Hematopoietic multipotent progenitor cell treated with erythropoietin and hydrocortisone succinate and interleukin-3 and kit ligand, for 8 days (in vitro differentiated cells): ENCODE data around the gene ST6GALNAC6.
A peak's percentile ranks its signal among the peaks of the same experiment; 100 is the strongest.

ENCODE experiments used
- DNase-seq: peaks from one replicate; pipeline ENCODE4 v3.0.0-alpha.2; 2015

The ST6GALNAC6 gene

DNA sequence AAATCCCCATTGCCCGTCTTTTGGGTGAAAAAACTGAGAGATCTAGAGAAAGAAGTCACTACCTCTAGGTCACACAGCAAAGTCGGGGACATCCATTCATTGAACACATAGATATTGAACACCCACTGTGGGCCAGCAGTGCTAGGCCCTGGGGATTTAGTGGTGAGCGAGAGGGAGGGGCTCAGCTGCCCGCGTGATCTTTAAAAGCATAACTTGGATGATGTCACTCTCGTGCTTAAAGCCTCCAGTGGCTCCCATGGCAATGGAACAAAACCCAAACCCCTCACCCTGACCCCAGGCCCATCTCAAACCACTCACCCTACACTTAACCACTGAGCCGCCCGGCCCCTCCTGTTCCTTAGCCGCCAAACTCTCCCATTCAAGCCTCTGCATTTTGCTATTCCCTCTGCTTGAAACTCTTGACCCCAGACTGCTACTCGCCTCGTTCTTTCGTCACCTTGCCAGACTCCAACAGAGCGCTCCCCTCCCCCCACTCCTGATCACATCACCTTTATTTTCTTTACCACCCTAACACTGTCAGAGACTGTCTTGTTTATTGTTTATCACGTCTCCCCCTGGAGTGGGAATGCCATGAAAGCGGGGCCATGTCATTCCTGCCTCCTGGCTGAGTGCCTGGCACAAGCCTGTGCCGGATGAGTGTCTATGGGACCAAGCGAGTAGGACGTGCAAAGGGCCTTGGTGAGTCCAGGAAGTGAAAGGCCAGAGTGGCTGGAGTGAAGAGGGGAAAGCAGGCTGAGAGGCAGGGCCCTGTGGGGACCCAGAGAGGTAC, 31.9 kb upstream of the ST6GALNAC6 start:
- no peak for DNase-seq

DNA sequence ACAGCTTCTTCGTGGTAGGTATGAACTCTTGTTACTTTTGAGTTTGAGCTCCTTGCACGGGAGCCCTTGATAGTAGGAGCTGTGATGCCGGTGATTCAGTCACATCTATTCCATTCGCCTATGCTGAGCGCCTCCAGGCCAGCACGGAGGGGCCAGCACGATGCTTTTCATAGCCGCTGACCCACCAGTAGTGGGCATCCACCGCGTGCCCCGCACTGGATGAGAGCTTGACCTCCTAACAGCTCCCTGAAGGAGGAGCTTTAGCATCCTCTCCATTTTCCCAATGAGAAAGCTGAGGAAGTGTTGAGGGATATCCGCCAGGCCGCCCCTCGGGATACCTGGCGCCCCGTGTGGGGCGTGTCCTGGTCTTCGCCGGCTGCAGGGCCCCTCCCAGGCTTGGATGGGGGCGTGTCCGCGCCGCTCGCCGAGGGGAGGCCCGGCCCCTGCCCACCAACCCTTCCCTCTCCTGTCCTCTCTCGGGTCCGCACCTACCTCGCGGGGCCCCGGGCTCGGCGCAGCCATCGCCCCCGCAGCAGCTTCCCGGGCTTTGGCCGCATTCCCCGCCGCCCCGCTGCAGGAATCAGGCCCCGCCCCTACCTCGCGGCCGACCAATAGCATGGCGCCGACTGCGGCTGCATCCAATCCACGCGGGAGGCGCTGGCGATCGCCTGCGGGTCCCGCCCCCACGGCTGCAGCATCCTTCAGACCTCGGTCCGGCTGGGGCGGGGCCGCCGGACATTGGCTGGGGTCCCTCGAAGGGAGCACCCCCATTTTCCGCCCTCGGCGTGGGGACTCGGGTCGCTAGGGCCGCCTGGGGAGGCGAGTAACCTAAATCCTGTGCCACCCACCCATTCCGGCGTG, 31.1 kb upstream of the ST6GALNAC6 start, which contains the start of gene PIP5KL1:
Gene PIP5KL1 (minus strand): TSS at position 547 of the 861 bp plus-strand sequence. CDS start 25 bp downstream, at position 522.
- DNase-seq: peak; percentile 68

DNA sequence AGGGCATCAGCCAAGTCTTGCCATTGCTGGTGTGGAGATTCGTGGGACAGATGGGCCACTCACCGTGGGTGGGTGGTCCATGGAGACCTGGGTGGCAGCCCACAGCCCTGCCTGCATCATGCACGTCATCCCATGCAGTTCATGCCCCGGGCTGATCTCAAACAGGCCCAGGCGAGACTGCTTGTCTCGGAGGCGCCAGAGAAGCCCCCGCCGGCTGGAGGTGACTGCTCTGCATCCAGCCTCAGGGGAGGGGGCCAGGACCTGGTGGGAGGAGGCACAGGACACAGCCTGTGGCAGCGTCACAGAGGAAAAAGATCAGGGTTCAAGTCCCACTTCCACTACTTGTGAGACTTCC, 30.2 kb upstream of the ST6GALNAC6 start:
- DNase-seq: no peak

DNA sequence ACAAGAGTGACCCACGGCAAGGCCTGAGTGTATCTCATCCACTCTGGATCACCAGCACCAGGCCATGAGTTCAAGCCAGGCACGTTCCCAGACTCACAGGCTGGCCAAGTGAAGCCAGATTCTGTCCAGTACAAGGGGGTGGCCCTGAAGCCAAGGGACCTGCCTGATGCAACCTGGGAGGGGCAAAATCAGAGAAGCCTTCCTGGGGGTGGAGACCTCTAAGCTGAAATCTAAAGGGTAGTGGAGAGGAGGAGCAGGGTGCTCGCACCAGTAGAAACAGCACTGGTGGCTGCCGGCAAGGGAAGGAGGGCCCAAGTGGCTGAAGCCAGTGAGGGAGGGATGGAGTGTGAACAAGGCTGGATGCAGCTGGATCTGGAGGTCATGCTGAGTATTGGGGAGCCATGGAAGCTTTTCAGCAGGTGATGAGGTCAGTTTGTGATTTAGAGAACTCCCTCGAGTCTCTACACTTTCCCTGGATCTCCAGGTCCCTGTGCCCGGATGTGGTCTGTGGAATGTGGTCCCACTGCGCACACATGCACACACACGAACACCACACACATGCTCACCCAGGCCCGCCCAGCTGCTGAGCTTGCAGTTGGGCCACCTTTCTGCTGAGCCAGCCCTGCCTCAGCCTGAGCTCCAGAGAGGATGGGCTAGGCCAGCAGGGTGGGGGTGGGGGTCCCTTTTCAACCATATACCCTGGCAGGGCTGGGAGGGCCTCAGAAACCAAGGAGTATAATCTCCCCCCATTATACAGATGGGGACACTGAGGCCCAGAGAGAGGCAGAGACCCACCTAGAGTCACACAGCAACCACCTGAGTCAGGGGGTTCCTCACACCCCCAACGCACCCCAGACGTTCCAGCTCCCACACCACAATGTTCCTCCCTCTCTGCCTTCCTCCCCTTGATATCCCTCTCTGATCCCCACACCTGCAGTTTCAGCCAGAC, 29.5 kb upstream of the ST6GALNAC6 start:
- no peak for DNase-seq

DNA sequence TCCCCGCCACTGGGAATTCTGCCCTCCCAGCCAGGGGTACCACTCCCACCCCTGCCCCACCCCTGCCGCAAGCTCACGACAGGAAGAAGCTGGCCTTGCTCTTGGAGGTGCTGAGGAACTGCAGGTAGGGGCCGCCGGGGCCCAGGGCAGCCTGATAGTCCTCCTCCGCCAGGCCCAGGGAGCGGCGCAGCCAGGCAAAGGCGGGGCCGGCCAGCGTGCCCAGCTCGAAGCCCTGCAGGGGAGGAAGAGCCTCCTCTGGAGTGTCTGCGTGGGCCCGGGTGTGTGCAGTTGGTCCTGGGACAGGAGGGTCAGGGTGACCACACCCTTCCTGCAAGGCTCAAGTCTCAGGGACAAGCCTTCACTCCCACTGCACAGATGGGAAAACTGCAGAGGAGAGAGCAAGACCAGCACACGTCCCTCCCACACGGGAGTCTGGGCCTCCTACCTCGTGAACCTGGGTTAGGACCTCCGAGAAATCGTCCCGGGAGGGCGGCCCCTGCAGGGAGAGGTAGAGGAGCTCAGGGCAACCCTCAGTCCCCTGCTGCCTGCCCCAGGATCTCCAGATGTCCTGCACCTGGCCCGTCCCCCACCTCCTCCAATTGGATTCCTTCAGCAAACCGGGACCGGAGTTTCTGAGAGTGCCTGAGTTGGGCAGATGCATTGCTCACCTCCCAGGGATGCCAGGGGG, 28.7 kb upstream of the ST6GALNAC6 start:
- DNase-seq: no peak

DNA sequence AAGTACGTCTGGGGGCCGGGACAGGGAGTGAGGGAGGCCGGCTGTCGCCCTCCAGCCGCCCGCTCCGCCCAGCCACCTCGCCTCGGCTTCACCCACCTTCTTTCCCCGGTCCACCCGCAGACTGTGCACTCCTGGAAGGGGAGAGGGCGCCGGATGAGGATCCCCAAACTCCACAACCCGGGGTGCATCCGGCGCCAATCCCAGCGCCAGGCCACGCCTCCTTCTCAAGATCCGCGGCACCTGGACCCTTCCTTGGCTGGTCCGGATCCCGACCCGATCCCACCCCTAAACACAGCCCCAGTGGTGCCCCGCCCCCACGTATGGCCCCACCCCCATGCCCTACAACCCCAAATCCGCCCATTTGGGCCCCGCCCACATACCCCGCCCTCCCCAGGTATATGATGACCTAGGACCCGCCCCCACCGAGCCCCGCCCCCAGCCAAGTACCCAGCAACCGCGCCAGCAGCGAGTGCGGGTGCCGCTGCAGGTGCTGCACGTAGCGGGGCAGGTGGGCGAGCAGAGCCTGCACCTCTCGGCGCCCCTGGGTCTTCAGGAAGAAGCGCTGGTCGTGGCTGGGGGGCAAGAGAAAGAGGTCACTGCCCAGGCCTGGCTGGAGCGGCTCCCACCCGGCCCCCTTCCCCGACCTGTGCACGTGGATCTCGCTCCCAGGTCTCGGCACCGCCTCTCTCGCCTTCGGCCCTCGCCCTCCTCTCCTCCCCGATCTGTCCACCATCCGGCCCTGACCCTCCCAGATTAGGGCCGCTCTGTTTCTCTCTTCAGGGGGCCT, 28.0 kb upstream of the ST6GALNAC6 start:
- no peak for DNase-seq

DNA sequence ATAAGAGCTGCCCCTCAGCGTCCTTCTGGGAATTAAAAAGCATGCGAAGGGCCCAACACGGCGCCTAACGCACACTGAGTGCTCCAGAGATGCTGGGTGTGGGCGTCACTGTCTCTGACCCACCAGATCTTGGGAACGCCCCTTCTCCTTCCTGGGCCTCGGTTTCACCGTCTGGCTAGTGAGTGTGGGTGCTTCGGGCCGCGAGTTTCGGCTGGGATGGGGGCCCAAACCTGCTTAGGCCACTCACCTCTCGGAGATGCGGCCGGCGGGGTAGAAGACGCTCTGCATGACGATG, 27.4 kb upstream of the ST6GALNAC6 start:
- DNase-seq: no peak

DNA sequence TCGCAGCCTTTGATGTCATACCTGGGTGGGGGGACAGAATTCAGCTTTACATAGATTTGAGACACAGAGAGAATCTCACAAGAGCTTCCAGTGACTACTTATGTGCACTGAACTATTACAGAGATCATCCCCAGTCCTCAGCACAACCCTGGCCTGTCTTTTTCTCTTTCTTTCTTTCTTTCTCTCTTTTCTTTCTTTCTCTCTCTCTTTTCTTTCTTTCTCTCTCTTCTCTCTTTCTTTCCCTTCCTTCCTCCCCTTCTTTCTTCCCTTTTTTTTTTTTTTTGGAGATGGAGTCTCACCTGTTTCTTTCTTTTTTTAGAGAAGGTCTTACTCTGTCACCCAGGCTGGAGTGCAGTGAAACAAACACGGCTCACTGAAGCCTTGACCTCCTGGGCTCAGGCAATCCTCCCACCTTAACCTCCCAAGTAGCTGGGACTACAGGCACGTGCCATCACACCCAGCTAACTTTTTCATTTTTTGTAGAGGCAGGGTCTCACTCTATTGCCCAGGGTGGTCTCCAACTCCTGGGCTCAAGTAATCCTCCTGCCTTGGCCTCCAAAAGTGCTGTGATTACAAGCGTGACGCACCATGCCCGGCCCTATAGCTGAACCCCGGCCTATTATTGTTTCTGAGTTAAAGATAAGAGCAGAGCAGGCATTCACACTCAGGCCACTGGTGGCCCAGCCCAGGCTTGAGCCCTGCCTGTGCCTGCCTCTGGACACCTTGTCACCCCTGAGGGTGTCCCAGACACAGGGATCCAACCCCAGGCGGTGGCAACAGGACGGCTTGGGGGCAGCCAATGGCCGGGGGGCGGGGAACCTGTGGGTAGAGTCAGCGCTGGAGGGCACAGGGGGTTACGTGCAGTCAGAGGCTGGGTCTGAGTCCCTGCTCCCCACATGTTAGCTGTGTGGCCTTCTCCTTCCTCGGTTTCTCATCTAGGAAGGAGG, 26.8 kb upstream of the ST6GALNAC6 start:
- DNase-seq: no peak

DNA sequence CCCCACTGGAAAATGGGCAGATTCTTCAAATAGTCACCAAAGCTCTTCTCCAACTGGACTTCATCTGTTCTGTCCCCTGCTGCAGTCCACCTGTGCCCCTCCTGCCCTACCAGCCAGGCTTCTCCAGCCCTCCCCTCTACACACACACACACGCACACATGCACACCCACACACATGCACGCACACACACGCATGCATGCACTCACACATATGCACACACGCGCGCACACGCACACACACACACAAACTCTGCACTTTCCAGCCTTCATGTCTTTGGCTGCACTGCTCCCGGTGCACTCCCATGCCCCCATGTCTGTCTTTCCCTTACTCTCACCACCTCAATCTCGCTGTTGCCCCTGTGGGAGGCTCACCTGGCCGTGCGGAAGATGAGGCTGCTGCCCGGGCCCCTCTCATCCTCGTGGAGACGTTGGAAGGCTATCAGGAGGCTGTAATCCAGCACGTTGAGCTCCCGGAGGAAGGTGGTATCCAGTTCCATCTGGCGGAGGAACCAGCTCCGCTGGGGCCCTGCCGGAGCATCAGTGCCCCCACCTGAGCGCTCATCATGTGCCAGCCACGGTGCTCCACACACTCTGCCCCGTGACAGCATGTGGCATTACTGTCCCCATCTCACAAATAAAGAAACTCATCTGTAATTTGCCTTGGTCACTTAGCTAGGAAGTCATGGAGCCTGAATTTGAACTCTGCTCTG, 25.5 kb upstream of the ST6GALNAC6 start:
- DNase-seq: no peak

DNA sequence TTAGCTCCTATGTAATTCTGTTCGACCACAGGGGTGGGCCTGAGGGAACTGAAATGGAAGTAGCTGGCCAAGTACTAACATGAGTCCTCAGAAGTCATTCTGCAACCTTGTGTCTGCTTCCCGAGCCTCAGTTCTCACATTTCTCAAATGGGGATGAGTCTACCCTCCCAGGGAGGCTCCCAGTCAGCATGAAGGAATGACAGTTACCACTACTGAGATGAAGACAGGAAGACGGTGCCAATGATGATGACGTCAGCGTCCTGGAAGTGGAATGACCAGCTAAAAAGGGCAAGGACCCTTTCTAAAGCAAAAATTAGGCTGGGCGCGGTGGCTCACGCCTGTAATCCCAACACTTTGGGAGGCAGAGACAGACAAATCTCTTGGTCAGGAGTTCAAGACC, 24.4 kb upstream of the ST6GALNAC6 start:
- DNase-seq: no peak

DNA sequence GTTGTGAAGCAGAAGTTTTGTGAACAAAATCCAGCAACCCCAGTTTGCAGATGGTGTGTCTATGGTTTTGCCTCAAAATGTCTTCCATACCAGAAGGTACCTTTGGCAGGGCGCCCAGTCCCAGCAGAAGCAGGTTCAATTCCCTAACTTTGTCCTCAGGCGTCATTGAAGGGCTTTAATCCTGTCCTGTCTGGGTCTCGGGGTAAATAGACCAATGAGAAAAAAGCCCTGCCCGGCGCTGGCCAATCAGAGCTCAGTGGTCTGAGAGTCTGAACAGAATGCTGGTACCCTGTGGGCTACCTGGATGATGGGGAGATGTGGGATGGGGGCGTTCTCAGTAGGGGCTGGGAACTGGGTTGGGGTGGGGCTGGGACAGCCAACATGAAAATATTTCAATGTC, 23.6 kb upstream of the ST6GALNAC6 start:
- DNase-seq: peak; percentile 1

DNA sequence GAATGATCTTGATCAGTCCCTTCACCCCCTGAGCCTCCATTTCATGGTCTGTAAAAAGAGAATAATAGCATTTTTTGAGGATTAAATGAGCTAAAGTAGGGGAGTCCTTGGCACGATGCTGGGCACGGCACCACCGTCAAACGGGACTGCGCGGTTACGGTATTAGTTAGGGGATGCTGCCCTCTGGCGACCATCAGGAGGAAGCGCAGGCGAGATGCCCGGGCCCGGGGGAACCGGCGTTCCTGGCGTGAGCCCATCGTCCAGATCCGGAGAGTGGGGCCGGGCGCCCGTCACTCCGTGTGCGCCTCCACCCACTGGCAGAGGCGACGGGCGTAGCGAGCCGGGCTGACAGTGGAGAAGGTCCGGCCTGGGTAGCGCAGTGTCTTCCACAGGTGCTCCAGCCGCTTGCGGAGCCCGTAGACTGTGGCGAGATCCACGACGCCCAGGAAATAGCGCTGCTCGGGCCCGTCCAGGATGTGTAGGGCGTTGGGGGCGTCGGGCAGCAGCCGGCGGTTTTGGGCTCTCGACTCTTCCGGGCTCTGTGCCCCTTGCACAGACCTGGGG, 22.2 kb upstream of the ST6GALNAC6 start:
- peak; percentile 61 for DNase-seq

DNA sequence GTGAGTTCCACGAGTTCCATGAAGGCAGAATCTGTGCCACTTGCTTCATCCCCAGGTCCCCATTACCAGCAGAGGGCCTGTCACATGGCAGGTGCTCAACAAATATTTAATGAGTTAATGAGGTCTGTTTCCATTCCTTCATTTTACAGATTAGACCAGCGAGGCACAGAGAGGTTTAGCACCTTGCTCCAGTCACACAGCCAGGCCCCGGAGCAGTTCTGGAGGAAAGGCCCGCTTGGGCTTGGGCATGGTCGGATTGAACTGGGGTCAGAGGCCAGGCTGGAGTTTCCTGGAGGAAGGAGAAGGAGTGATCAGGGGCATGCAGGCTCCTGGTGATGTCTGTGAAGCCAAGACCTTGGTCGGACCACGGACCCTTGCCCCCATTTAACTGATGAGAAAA, 21.4 kb upstream of the ST6GALNAC6 start:
- no peak for DNase-seq

DNA sequence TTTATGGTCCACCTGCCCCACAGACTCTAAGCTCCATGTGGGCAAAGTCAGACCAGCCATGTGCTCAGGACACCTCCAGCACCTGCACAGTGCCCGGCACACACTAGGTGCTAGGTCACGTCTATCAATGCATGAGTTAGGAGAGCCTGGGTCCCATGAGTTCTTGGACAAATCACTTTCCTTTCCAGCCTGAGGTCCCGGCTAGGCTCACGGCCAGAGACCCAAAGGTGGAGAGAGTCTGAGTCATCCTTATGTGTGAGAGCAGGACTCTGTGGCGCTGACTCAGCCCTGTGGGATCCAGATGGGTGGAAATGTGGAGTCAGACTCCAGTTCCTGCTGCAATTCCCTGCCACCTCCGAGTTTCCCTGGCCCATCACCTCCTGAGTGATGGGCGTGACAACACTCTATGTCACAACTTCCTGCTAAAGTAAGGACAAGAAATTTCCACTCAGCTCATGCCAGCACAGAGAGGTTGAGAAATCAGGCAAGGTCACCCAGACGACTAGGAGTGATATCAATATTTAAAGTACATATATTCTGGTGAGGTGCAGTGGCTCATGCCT, 19.9 kb upstream of the ST6GALNAC6 start:
- peak; percentile 29 for DNase-seq

DNA sequence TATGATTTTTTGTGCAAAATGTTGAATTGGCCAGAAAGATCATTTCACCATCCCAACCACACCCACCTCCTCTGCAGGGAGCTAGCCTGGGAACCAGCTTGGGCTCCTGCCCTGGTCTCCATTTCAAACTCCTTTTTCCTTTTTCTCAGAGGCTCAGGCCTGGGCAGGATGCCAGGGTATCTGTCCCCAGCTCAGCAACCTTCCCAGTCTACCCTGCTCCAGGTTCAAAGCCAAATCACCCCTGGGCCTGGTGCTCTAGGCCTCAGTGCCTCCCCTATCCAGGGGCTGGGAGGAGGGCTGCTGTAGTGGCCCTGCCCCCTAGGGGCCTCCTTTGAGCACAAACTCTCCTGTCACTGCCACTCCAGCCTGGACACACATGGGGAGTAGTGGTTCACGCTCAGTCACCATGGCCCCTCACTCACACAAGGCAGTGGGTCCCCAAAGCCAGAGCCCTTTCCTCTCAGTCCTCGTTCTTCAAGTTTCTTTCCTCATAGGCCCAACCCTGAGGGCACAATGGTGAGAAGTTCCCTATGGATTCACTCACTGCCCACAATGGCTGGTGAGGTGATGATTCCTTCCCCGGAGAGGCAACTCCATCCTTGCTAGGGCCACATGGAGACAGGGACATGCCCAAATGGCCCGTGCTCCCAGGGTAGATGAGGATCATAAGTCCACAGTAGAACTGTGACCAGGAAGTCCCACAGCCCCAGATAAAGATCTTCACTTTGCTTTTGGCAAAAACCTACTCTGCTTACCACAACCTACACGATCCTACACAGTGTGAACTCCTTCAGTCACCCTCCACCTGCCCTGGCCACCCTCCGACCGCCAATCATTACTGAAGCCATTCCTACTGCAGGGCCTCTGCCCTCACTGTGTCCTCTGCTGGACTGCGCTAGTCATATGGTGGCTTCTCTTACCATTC, 19.0 kb upstream of the ST6GALNAC6 start:
- DNase-seq: peak; percentile 78

DNA sequence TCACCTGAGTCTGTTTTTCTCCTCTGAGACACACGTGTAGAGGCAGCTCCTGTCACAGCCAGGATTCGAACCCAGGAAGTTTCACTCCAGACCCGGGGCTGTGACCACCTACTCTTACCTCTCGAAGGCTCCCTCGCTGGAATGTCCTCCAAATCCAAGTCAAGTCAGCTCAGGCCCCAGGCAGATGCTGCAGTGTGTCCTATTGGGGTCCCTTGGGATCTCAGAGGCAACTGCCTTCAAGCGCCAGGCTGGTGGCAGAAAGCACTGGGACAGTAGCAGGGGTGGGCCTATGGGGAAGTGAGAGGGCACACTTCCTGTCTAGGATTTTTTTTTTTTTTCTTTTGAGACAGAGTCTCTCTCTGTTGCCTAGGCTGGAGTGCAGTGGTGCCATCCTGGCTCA, 18.2 kb upstream of the ST6GALNAC6 start:
- DNase-seq: no peak

DNA sequence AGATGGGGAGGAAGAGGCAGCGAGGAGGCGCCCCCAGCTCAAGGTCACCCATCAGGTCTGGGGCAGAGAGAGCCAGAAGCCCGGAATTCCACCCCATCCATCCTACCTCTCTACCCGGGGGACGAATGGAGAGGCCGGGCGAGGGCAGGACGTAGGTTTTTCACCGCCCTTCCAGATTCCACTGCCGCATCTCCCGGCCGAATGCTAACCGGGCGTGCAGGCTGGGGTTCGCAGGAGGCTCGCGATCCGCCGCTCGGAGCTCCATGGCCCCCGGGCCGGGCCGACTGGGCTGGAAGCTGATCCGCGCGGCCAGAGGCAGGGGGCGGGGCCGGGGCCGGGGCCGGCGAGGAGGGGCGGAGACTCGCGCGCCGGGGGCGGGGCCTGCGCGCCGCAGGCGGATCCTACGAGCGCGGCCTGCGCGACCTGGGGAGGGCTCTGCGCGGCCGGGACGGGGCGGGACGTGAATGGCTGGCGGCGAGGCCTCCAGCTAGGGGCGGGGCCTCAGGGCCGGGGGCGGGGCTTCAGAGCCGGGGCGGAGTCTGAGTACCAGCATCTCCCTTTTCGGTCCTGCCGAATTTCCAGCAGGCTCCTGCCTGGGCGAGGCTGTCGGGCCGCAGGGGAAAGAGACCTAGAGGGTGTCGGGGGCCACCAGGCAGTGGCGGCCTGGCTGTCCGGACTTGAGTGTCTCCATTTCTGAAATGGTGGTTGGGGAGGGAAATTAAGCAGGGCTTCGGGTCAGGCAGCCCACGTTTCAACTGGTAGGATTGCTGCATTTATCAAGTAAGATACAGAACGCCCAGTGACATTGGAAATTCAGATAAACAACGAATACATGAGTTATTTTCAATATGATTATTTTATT, 17.5 kb upstream of the ST6GALNAC6 start, which contains the start of gene ST6GALNAC4:
Gene ST6GALNAC4 (minus strand): TSS at position 322 of the 862 bp plus-strand sequence. CDS start 622 bp downstream, outside the sequence.
- DNase-seq: peak; percentile 88
